VCaP (cell line): ENCODE data around the gene LAPTM4A.
"Not testable (repeated sequence)": the region's sequence is repeated elsewhere in the genome, so short reads cannot be mapped to it uniquely, and the experiment has no call there.

ENCODE experiments used
- H3K27ac ChIP-seq: fragments of 450-650 bp; 2 replicates; pipeline ENCODE4 v1.5.1; 2017
- TF ChIP-seq, protein P1 (sequence below): fragments of 450-650 bp; conservative IDR thresholded peaks from 2 replicates; pipeline ENCODE4 v1.5.1; 2017; ENCODE audit warnings: mild to moderate bottlenecking, moderate library complexity

Gene LAPTM4A

DNA sequence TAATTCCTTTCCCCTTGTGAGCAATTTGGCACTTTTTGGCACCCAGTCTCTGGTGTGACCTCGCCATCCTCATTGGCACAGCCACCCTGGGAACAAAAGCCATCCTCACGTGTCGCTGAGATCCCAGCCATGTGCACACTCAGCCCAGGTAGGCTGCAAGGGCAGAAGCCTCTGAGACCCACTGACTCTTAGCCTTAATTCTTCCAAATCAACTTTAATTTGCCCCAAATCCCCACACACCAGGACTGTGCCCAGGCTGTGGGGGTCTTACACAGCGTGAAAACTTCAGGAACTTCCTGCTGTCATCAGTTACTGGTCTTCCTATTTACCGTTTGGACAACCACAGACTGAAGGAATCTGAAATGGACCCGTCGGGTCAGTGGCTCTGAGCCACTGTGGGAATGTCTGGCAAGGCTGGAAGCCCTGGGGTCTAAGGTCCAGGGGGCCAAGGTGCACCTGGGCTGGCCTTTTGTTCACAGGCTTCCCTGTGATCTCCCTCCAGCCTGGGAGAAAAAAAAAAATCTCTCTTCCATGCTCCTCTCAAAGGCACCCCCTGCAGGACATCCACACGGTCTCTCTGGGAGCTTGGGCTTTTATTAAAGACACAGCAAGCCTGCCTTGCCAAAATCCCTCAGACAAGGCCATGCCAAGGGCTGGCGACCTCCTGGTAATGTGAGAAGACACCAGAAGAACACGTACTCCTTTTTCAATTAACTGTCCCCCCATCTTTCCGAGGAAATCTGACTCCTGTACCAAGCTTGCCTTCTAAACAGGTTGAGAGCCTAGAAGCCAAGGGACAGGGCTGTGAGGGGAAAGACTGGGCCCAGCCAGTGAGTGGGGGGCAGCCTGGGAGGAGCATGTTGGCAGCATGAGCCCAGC, 42.1 kb upstream of the LAPTM4A start:
- no peak overlapping the region for H3K27ac ChIP-seq
- TF ChIP-seq, protein P1, sequence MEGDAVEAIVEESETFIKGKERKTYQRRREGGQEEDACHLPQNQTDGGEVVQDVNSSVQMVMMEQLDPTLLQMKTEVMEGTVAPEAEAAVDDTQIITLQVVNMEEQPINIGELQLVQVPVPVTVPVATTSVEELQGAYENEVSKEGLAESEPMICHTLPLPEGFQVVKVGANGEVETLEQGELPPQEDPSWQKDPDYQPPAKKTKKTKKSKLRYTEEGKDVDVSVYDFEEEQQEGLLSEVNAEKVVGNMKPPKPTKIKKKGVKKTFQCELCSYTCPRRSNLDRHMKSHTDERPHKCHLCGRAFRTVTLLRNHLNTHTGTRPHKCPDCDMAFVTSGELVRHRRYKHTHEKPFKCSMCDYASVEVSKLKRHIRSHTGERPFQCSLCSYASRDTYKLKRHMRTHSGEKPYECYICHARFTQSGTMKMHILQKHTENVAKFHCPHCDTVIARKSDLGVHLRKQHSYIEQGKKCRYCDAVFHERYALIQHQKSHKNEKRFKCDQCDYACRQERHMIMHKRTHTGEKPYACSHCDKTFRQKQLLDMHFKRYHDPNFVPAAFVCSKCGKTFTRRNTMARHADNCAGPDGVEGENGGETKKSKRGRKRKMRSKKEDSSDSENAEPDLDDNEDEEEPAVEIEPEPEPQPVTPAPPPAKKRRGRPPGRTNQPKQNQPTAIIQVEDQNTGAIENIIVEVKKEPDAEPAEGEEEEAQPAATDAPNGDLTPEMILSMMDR, result peak; percentile 74

DNA sequence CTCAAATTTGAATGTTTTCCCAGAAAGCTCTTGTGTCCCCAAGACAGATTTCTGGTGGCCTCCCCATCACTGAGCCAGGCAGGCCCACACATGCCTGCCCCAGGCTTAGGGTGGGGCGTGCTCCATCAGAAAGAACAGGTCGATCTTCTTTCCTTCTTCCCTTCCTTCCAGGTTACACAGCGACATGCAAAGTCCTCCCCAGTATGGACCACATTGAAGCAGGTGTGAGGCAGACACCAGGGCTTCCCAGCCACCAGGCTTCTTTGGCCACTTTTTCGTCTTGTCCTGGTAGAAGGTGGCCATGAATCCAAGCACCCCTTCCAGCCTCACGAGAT, 41.4 kb upstream of the LAPTM4A start:
- TF ChIP-seq, protein P1, result no peak
- no peak overlapping the region for H3K27ac ChIP-seq

DNA sequence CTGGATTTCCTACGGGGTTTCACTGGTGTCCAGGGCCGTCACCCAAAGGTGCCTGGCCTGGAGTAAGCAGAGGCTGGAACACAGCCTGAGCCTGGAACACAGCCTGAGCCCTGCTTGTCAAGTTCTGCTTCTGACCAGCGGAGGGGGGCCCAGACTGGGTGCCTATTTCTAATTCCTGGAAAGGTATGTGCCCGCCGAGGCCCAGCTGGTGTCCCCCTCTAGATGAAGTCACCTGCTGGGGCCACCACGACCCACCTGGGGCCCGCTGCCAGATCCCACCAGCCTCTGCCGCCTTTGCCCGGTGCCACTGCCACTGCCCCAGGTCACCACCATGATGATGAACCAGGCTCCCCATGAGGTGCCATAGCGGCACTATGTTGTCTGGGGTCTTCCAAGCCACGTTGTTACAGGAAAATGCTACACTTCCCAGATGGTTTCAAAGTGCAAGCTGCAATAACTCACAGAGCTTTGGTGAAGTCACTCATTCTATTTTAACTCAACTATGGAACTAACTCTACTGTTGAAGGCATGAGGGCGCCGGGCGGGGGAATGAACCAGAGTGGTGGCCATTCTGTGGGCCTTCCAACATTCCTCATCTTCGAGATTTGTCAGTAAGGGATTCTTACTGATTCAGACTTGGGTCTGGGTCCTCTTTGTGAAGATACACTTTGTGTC, 40.9 kb upstream of the LAPTM4A start:
- TF ChIP-seq, protein P1, result no peak
- no peak overlapping the region for H3K27ac ChIP-seq

DNA sequence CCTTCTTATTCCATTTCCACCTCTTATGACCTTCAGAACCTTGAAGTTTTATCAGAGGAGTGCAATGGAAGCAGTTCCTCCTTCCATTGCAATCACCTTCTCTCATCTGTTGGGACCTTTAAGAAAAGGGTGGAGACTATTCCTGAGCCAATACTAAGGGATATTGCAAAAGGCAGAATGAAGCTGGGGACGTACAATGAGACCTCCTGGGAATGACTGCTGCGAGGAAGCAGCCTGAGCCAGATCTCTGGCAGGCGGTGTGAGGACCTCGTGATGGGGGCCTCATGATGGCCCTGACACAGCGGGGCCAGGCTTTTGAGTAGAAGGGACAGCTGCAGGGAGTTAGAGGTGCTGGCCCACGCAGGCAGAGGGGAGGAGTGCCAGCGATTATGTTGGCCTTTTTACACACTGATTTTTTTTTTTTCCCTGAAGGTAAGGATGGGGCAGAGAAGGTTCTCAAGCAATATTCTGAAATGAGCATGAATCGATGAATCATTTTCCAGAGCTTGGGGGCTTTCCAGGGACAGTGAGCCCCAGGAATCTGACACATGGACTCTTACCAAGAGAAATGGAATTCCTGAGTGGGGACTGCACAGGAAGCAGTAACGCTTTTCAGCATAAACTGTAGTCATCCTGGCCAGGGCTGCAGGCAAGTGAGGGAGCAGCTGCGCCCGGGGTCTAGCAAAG, 40.0 kb upstream of the LAPTM4A start:
- TF ChIP-seq, protein P1, result no peak
- H3K27ac ChIP-seq, result no peak overlapping the region

DNA sequence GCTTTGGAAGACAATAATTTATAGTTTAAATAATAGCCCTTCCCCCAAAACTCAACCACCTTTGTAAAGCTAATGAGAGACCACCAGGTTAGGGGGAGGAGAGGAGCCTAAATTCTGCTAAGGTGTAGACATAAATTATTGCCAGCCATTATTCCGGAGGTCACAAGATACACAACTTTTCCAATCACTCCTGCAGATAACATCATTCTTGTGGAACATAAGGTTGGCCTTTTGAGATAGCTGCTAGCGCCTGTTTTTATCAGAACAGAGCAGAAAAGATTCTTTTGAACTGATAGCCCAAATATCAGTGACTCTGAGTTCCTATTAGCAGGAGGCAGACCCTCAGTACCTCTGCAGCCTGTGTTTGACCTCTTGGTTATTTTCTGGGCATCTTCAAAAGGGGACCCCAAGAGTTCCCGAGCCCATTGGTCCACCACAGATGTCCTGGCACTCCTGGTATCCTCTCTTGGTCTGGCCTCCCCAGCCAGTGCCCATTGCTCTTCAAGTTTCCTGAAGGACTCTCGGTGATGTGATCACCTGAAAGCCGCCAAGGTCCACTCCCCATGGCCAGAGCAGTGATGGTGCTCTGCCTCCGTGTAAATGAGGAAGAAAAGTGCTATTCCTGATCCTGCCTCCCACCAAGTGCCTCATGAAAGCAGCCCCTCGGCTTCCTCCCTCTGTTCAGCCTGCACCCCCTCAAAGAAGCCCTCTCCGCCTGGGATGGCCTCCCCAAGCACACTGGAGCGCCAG, 38.5 kb upstream of the LAPTM4A start:
- TF ChIP-seq, protein P1, result no peak
- H3K27ac ChIP-seq, result no peak overlapping the region

DNA sequence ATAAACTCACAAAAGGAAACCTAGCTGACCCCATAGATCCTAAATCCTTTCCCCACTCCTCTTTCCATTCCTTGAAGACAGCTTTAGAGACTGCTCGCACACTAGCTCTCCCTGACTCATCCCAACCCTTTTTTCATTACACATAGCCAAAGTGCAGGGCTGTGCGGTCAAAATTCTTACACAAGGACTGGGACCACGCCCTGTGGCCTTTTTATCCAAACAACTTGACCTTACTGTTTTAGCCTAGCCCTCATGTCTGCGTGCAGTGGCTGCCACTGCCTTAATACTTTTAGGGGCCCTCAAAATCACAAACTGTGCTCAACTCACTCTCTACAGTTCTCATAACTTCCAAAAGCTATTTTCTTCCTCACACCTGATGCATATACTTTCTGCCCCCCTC, 34.5 kb upstream of the LAPTM4A start:
- not testable (repeated sequence) for H3K27ac ChIP-seq

DNA sequence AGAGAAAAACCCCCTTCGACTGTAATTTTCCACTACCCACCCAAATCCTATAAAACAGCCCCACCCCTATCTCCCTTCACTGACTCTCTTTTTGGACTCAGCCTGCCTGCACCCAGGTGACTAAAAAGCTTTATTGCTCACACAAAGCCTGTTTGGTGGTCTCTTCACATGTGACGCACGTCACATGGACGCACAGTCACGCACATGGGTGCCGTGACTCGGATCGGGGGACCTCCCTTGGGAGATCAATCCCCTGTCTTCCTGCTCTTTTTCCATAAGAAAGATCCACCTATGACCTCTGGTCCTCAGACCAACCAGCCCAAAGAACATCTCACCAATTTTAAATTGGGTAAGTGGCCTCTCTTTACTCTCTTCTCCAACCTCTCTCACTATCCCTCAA, 31.4 kb upstream of the LAPTM4A start:
- not testable (repeated sequence) for H3K27ac ChIP-seq

DNA sequence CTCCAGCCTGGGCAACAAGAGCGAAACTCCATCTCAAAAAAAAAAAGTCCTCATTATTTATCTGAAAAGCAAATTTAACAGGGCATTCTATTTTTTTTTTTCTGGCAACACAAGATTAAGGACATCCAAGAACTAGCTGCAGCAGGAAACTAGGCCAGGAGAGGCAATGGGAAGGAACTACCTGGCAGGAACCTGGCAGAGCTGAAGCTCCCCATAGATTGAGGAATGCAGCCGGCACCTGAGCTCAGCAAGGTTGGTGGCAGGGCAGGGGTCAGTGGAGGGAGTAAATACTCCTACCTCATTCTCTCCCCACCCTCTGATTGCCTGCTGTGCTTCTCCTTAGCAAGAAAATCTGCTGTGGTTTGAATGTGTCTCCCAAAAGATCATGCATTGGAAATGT, 30.4 kb upstream of the LAPTM4A start:
- no peak overlapping the region for H3K27ac ChIP-seq

More for the DNA sequence above, 30.4 kb upstream of the LAPTM4A start:
- TF ChIP-seq, protein P1, result no peak
